IPS-15b (cell line): ENCODE measurements around the gene B4GALT2.

Source experiments
- H3K27me3 ChIP-seq: one replicate; pipeline ENCODE4 v1.6.1; 2013; ENCODE audit warnings: low read length; ENCODE audit not compliant: control insufficient read depth, insufficient read depth
- H3K36me3 ChIP-seq: one replicate; pipeline ENCODE4 v1.6.1; 2013; ENCODE audit warnings: low read length; ENCODE audit not compliant: control insufficient read depth, insufficient read depth
- H3K4me1 ChIP-seq: one replicate; pipeline ENCODE4 v1.6.1; 2013; ENCODE audit warnings: mild to moderate bottlenecking, low read length; ENCODE audit not compliant: control insufficient read depth, insufficient read depth
- H3K4me3 ChIP-seq: one replicate; pipeline ENCODE4 v1.5.1; 2013; ENCODE audit warnings: low read depth, low read length
- H3K9ac ChIP-seq: one replicate; pipeline ENCODE4 v1.6.1; 2013; ENCODE audit warnings: low read depth, mild to moderate bottlenecking, low read length
- H3K9me3 ChIP-seq: one replicate; pipeline ENCODE4 v1.6.1; 2013; ENCODE audit warnings: mild to moderate bottlenecking, low read length; ENCODE audit not compliant: control insufficient read depth, insufficient read depth

The B4GALT2 gene

DNA sequence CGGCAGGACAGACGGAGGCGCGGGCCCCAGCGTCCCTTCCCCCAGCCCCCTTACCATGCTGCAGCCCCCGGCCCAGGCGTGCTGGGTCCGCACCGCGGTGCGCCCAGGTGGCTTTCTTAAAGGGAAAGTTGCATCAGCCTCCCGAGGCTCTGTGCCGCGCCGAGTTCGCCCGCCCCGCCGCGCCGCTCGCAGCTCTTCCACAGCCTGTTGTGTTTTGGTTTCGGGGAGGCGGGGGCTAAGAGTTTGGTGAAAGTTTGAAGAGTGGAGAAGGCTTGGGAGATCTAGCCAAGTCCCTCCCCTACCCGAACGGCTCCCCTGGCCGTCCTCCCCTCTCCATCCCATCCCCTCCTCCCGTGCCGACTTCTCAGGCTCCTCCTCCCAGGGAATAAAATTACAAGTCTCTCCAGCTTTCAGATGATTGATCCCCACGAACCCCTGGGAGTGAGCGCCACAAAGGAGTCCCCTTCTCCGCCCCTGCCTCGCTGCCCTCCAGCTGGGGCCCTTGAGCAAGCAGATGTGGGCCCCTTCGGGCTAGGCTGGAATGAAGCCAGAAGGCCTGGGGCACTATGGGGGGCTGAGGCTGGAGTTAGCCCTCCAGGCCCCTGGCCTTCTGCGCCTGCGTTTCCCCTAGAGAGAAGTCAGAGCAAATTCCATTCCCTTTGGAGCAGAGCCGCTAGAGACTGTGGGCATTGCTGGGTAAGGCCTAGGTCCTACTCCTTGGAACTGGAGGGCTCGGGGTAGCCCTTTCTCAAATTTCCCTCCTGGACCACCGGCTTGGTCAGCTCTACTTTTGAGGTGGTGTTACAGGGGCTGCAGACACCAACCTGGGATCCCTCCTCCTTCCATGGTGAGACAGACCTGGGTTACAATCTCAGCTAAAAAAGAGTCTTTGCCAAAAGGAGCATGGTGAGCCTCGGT is 52.5 kb downstream of the B4GALT2 start, which contains the start of gene SLC6A9:
Gene SLC6A9, minus strand, starts transcription at position 211 of the 918 bp plus-strand sequence. CDS start 7,185 bp downstream, outside the sequence.
- H3K9ac ChIP-seq = peak within 1 kb of the TSS; percentile 85
- H3K4me1 ChIP-seq = peaks cover 13% of the 10 kb centered on the region

DNA sequence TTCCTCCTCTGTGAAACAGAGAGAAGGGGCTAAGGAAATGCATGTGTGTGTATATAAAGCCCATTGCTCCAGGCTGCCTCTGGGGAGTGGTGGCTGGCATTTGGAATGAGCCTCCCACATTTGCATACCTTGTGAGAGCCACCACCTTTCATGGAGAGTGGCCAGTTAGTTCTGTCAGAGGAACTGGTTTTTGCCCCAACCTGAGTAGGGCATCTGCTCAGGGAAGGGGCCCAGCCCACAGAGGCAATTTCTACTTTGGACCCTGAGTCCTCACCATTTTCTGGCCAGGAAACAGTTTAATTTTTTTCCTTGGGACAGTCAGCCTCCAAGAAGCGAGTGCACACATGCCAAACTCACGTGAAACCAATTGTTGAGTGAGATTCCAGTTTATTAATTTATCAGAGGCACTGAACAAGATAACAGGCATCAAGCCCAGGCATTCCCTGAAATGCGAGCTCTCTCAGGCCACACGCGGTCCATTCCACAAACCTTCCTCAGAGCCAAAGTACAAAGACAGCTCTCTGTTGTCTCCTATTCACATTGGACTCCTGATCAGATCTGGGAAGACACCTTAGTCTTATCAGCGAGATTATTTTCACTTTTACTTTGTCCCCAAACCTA is 53.3 kb downstream of the B4GALT2 start:
- Histone ChIP-seq H3K4me3 (peak overlapping the region; percentile 68), H3K9ac (peak overlapping the region; percentile 16), H3K9me3 (no peaks in the 10 kb centered on the region), H3K27me3 (no peaks in the 10 kb centered on the region), H3K36me3 (no peaks in the 10 kb centered on the region), H3K4me1 (peaks cover 13% of the 10 kb centered on the region)

More for the DNA sequence above, 52.5 kb downstream of the B4GALT2 start, which contains the start of gene SLC6A9:
- Histone ChIP-seq H3K4me3 (peak within 1 kb of the TSS; percentile 68), H3K27me3 (no peaks in the 10 kb centered on the region), H3K36me3 (no peaks in the 10 kb centered on the region), H3K9me3 (no peaks in the 10 kb centered on the region)

DNA sequence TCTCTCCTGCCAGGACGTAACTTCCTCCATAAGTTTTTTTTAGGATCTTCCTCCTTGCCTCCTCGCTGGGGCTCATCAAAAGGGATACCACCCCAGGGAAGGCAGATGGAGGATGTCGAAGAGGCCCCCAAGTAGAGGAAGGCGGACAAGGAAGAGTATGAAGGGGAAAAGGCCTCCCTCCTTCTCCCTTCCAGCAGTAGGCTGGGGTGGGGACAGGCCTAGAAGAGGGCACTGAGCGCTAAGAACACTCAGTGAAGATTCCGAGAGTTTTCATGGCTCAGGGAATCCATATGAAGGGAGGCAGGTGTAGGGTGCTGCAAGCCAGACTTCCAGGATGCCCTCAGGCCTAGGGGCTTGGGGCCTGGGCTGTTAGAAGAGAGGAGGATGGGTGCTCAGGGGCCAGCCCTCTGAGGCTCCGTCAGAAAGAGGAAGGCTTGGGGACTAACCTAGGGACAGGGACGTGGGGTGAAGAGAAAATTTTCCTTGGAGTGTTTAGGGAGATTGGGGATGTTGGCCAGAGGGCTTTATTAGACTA is 54.1 kb downstream of the B4GALT2 start:
- Histone ChIP-seq H3K36me3 (no peaks in the 10 kb centered on the region), H3K27me3 (no peaks in the 10 kb centered on the region), H3K4me1 (peaks cover 13% of the 10 kb centered on the region), H3K4me3 (no peak overlapping the region), H3K9me3 (no peaks in the 10 kb centered on the region), H3K9ac (peak overlapping the region; percentile 16)

DNA sequence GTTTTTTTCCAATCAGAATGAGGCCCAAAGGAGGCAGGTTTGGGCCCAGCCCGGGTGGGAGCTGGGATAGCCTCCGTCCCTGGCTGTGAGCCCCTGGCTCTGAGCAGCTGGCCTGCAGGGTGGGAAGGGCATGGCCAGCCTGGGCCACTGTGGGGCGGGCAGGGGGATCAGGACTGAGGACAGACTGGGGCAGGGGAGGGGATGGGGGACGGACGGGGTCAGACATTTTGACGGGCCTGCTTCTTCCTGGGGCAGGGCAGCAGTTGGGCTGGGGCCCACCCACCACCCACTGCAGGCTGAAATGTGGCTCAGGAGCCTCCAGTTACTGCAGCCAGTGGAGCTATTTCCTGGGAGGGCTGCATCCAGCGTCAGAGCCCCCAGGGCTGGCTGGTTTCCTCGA is 54.7 kb downstream of the B4GALT2 start:
- Histone ChIP-seq H3K9ac (no peak overlapping the region), H3K27me3 (no peaks in the 10 kb centered on the region), H3K4me1 (peaks cover 13% of the 10 kb centered on the region), H3K4me3 (no peak overlapping the region), H3K36me3 (no peaks in the 10 kb centered on the region), H3K9me3 (no peaks in the 10 kb centered on the region)

DNA sequence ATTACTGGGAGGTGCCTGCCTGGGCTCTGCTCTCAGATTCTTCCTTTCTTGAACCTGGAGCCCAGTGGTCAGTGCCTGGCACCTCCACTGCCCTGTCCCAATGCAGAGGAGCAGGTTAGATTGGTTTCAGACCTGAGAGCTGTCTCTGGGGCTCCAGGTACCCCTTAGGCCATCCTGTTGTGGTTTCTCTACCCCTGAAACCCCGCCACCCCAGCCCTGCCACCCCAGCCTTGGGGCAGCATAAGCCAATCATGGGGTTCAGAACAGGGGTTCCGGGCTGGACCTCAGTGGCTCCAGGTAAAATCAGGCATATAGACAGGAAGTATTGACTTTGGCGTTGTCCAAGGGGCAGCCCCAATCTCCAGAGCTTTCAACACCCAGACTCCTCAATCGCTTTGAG is 55.4 kb downstream of the B4GALT2 start:
- no peaks in the 10 kb centered on the region for H3K9me3 ChIP-seq
- no peak overlapping the region for H3K4me3 ChIP-seq
- peaks cover 8% of the 10 kb centered on the region for H3K4me1 ChIP-seq
- H3K27me3 ChIP-seq = no peaks in the 10 kb centered on the region
- no peaks in the 10 kb centered on the region for H3K36me3 ChIP-seq
- no peak overlapping the region for H3K9ac ChIP-seq

DNA sequence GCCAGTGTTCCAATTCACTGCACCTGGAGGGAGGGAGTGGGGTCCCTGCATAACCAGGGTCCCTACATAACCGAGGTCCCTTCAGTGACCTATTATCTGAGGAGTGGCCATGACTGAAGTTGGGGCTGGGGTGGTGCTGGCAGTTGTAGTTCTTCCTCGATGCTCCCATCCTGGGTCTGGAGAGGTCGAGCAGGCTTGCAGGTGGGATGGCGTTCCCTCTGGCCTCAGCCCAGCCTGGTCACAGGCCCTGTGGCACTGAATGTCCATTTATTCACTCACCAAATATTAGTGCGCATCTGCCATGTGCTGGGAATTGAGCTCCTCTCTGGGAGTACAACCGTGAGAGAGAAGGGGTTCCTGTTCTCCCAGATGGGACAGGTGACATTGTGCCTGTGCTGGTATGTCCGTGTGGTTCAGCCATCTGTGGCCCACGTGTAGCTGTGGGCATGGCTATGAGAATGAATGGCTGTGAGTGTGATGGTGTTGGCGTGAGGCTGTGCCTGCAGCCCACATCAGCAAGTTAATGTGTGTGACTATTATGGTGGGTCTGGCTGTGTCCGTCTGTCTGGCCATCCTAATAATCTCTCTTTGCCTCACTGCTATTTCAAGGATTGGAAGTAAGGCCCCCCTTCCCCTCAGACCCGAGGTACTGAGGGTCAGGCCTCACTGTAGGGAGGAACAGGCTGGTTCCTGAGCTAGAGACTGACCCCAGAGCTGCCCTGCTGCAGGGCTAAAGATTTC is 56.1 kb downstream of the B4GALT2 start:
- H3K4me1 ChIP-seq = peaks cover 7% of the 10 kb centered on the region
- H3K4me3 ChIP-seq = no peak overlapping the region
- H3K27me3 ChIP-seq = no peaks in the 10 kb centered on the region
- H3K9me3 ChIP-seq = no peaks in the 10 kb centered on the region
- no peak overlapping the region for H3K9ac ChIP-seq
- no peaks in the 10 kb centered on the region for H3K36me3 ChIP-seq

DNA sequence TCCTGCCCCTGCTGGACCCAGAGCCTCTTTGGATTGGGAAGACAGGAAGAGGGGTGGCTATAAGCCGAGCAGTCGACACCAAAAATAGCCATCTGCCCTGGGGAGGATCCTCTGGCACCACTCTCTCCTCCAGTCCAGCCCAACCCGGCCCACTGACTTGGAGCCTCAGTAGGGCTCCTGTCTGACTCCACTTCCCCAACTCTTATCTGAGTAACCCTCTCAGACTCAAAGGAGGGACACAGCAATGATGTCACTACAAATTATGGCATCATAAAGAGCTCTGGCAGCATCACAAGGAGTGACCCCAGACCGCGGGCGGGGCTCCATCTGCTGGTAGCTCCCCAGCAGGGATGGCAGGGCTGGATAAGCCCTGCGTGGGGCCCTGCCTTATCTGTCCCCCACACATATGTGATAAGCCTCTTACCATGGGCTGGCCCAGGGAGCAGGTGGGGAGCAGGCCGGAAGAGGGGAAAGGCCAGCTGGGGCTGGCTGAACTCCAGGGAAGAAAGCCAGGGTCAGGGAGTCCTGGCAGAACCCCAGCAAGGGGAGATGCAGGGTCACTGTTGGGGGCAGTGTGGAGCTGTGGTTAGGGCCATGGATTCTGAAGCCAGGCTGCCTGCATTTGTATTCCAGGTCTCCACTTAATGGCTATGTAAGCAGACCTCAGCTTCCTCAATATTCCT is 56.9 kb downstream of the B4GALT2 start:
- no peaks in the 10 kb centered on the region for H3K9me3 ChIP-seq
- H3K27me3 ChIP-seq = no peaks in the 10 kb centered on the region
- H3K36me3 ChIP-seq = no peaks in the 10 kb centered on the region
- H3K4me1 ChIP-seq = peaks cover 7% of the 10 kb centered on the region
- no peak overlapping the region for H3K4me3 ChIP-seq
- no peak overlapping the region for H3K9ac ChIP-seq

DNA sequence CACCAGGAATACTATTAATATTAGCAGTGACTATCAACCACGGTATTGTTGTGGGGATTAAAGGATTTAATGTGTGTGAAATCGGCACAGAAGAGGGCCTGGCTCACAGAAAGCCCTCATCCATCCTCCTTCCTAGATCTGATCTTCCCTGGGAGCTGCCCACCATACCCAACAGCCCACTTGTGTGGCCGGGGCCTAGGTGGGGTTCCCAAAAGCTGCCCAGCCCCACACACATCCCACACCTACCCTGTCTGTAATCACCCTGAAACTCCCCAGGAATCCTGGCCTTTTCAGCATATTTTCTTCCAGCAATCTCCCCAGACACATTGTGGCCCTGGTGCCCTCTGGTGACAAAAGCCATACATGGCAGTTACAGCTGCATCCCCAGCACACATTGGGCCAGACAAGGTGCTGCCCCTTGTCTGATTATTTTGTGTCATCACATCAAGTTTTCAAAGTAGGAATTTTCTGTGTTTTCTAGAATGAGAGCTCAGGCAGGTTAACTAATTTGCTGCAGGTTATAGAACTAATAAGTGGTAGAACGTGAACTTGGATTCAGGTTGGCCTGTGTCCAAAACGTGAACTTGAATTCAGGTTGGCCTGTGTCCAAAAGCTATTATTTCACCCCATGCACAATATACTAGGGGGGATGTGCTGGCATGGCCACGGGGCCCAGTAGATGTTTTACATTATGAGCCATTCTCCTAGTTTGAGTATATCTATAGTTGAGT is 57.6 kb downstream of the B4GALT2 start:
- no peaks in the 10 kb centered on the region for H3K27me3 ChIP-seq
- no peak overlapping the region for H3K9ac ChIP-seq
- peaks cover 7% of the 10 kb centered on the region for H3K4me1 ChIP-seq
- no peaks in the 10 kb centered on the region for H3K36me3 ChIP-seq
- no peaks in the 10 kb centered on the region for H3K9me3 ChIP-seq
- no peak overlapping the region for H3K4me3 ChIP-seq

DNA sequence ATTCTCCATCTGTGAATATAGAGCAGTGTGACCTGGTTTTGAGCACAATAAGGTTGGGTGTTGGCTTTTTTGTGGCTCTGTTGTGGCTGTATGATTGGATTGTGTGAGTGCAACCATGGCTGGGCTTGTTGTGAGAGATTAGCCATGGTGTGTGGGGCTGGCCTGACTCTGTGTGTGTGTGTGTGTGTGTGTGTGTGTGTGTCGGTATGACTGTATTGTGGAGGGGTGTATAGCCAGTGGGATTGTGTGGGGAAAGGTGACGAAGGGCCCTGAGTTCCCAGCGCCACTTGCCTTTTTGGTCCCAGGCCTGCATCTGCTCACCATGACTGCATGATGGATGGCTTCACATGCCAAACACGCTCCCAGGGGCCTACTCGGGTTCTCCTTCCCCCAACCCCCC is 58.1 kb downstream of the B4GALT2 start:
- H3K36me3 ChIP-seq = no peaks in the 10 kb centered on the region

DNA sequence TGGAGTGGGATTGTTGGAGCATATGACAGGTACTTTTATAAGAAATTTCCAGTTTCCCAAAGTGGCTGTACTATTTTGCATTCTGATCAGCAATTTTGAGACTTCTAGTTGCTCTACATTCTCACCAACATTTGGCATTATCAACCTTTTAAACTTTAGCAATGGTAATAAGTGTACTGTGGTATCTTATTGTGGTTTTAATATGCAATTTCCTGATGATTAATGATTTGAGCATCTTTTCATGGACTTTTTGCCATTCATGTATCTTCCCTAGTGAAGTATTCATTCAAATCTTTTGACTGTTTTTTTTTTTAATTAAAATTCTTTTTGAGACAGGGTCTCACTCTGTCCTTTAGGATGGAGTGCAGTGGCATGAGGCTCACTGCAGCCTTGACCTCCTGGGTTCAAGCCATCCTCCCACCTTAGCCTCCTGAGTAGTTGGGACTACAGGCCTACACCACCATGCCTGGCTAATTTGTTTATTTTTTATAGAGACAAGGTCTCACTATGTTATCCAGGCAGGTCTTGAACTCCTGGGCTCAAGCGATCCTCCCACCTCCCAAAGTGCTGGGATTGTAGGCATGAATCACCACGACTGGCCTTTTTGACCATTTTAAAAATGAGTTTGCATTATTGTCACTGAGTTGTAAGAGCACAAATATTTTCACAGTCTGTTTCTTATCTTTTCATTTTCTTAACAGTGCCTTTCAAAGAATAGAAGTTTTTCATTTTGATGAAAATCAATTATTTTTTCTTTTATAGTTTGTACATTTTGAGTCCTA is 60.1 kb downstream of the B4GALT2 start:
- Histone ChIP-seq H3K4me3 (no peak overlapping the region), H3K4me1 (no peaks in the 10 kb centered on the region), H3K9me3 (no peaks in the 10 kb centered on the region), H3K27me3 (no peaks in the 10 kb centered on the region), H3K9ac (no peak overlapping the region), H3K36me3 (no peaks in the 10 kb centered on the region)

More for the DNA sequence above, 58.1 kb downstream of the B4GALT2 start:
- H3K27me3 ChIP-seq = no peaks in the 10 kb centered on the region
- no peak overlapping the region for H3K9ac ChIP-seq
- peaks cover 3% of the 10 kb centered on the region for H3K4me1 ChIP-seq
- H3K4me3 ChIP-seq = no peak overlapping the region
- H3K9me3 ChIP-seq = no peaks in the 10 kb centered on the region
